GM12874 (cell line): ENCODE data around the gene WDFY4.

Experiments
- TF ChIP-seq, protein P1 (sequence below): IDR thresholded peaks from 2 replicates; pipeline ENCODE4 v1.5.1; 2011; ENCODE audit warnings: low read depth, mild to moderate bottlenecking, control low read depth, low read length, moderate library complexity; ENCODE audit not compliant: insufficient read depth

The WDFY4 gene

DNA sequence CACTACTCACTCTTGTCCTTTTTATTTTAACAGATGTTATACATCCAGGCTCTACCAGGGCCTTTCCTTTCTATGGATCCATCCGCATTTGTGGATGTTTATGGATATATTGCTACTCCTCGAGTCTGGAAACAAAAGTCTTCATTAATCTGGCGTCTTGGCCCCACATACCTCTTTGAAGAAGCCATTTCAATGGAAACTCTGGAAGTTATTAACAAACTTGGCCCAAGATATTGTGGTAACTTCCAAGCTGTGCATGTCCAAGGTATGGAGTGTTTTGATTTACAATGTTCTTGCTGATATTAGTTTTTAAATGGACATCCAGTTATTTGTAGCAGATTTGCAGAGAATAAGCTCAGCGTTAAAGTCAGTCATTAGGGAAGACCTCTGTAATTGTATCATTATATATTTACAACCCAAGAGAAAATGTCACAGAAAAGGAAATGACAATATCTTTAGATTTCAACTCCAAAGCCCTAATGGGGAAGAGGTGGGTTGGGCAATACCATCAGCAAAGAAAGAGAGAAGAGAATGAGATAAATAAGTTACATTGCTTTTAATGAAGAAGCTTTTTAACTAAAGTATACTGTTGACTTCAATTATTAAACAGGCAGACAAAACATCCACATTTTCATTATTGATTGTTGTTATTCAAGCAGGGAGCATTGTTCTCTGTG lies 102.1 kb downstream of the WDFY4 start:
- TF ChIP-seq, protein P1, sequence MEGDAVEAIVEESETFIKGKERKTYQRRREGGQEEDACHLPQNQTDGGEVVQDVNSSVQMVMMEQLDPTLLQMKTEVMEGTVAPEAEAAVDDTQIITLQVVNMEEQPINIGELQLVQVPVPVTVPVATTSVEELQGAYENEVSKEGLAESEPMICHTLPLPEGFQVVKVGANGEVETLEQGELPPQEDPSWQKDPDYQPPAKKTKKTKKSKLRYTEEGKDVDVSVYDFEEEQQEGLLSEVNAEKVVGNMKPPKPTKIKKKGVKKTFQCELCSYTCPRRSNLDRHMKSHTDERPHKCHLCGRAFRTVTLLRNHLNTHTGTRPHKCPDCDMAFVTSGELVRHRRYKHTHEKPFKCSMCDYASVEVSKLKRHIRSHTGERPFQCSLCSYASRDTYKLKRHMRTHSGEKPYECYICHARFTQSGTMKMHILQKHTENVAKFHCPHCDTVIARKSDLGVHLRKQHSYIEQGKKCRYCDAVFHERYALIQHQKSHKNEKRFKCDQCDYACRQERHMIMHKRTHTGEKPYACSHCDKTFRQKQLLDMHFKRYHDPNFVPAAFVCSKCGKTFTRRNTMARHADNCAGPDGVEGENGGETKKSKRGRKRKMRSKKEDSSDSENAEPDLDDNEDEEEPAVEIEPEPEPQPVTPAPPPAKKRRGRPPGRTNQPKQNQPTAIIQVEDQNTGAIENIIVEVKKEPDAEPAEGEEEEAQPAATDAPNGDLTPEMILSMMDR = no peak

- TF ChIP-seq, protein P1 = no peak
Observed at GRCh38 chr10:48788554-48788953, 103.9 kb downstream of the WDFY4 start.

GRCh38 chr10:48789486-48790456 lies 105.1 kb downstream of the WDFY4 start:
- TF ChIP-seq, protein P1 = no peak

DNA sequence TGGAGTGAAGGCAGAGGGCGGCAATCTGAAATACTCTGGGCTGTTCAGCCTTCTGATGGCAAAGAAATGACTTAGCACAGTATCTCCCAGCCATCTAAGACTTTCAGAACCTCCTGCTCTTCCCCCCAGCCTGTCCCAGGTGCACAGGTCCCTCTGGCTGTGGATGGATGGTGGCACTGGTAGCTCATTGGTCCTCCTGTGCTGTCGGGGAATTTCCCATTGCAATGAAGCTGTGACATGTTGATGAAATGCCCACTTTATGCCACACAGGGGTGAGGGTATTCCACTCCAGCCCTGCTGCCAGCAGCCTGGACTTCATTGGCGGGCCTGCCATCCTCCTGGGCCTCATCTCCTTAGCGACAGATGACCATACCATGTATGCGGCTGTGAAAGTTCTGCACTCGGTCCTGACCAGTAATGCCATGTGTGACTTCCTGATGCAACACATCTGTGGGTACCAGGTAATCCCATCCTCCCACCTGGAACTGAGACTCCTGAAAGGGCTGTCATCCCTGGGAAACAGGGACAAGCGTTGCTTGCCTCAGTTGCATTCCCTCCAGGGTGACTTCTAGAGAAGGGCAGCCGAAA lies 105.9 kb downstream of the WDFY4 start:
- TF ChIP-seq, protein P1 = no peak

DNA sequence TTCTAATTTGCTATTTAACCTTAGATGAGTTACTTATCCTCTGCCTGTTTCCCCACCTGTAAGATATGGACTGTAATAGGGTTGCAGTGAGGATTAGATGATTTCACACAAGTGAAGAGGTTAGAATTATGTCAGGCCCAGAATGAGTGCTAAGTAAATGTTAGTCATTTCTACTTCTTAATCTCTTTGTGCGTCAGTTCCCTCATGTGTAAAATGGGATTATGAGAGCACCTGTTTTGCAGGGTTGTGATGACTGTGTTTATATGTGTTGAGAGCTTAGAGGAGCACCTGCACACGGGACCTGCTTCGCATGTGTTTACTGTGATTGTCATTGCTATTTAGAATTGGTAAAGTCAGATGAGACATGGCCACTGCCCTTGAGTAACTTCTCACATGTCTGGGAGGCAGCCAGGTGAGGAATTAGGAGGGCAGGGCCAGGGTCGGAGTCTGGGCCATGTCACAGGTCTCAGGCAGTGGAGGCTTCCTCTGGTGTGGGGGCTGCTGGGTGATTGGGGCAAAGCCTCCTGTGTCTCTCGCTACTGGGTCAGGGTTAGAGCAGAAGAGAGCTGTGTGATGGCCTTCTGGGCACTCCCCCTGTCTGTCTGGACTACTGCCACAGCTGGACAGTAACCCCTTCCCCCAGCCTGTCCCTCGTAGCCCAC lies 106.7 kb downstream of the WDFY4 start:
- TF ChIP-seq, protein P1 = no peak

DNA sequence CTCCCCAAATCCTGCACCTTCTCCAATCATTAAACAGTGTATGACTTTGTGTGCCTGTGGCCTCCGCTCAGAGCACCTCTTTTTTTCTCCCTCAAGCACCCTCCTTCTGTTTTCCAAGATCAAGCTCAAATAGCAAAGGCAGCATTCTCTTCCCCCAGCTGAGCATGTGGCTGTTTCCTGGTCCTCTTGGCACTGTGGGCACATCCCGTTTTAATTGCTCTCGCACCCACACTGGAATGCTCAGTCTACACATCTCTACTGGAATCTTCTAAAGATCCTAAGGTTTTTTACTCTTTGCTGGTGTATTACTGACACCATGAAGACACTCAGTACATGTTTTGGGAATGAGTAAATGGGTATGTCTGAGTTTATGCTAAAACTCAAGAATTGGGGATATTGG lies 107.4 kb downstream of the WDFY4 start:
- TF ChIP-seq, protein P1 = no peak

GRCh38 chr10:48792687-48793096 lies 108.0 kb downstream of the WDFY4 start:
- TF ChIP-seq, protein P1 = no peak
